NCI-H2227 (cell line): ENCODE measurements around the gene CTIF.
A peak's percentile ranks its signal among the peaks of the same experiment; 100 is the strongest.

Source experiments
- DNase-seq: peaks from one replicate; lab custom pipeline; 2025; ENCODE audit not compliant: unreplicated experiment; lab: John Stamatoyannopoulos, UW

CTIF gene

GRCh38 chr18:48796491-48797205, 257.8 kb downstream of the CTIF start:
- no peak for DNase-seq

GRCh38 chr18:48797841-48798255, 259.0 kb downstream of the CTIF start:
- no peak for DNase-seq

- no peak for DNase-seq
These were observed 259.8 kb downstream of the CTIF start for GRCh38 chr18:48798334-48799245.

- no peak for DNase-seq
These were observed 261.0 kb downstream of the CTIF start for GRCh38 chr18:48799724-48800315.

- no peak for DNase-seq
These were observed 261.6 kb downstream of the CTIF start for GRCh38 chr18:48800466-48800865.

GRCh38 chr18:48800876-48801727, 262.3 kb downstream of the CTIF start:
- no peak for DNase-seq

GRCh38 chr18:48801728-48802542, 263.1 kb downstream of the CTIF start:
- DNase-seq, result no peak

- peak; percentile 13 for DNase-seq
These were observed 263.9 kb downstream of the CTIF start for GRCh38 chr18:48802543-48803290.

GRCh38 chr18:48803518-48803917, 264.7 kb downstream of the CTIF start:
- no peak for DNase-seq

GRCh38 chr18:48803951-48804855, 265.4 kb downstream of the CTIF start:
- no peak for DNase-seq

- no peak for DNase-seq
These were observed 266.2 kb downstream of the CTIF start for GRCh38 chr18:48804856-48805610.

GRCh38 chr18:48805826-48806535, 267.1 kb downstream of the CTIF start:
- no peak for DNase-seq

- no peak for DNase-seq
These were observed 267.9 kb downstream of the CTIF start for GRCh38 chr18:48806551-48807261.

- DNase-seq, result no peak
These were observed 269.6 kb downstream of the CTIF start for GRCh38 chr18:48808476-48808875.

- DNase-seq, result no peak
These were observed 270.5 kb downstream of the CTIF start for GRCh38 chr18:48809365-48809764.

GRCh38 chr18:48810805-48811204, 272.0 kb downstream of the CTIF start:
- DNase-seq, result no peak
